Measurements from ENCODE around the gene SSTR3. TPM values are rescaled to one million over a fixed set of nuclear protein-coding genes. Genes with fewer than 3 reads are reported as not detected.

SSTR3 gene
- total RNA-seq, 1 donor from 2014 or later = 2.4 TPM

DNA sequence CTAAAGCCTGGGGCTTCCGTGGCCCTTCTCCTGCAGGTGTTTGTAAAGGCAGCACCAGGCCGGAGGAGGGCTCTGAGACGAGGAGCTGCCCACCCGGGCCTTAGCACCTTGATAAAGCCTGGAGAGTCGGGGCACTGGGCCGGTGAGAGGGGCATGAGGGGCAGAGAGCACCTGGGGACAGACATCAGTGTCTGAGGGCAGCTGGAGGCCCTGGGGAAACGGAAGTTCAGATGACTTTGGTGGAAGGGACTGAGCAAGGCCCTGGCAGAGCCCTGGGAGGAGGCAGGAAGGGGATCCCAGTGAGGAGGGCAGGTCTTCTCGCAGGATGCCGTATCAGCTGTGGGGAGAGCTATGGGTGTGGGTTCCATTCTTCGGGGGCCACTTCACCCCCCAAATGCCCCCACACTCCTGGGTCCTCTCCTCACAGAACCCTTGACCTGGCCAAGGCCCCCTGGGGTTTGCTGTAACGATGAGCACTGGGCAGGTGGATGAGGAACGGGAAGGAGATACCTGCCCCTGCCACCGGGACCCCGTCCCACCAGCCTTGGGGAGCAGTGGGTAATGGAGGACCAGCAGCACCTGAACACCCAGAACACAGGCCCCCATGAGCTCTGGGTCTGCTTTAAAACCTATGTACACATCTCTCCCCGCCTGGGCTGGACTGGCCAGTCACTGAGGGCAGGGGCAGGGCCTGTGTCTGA lies 31.6 kb downstream of the SSTR3 start:
- Mint-ChIP-seq H3K36me3 (peaks cover 4% of the 10 kb centered on the region), H3K9me3 (no peaks in the 10 kb centered on the region), H3K27ac (no peak overlapping the region), H3K4me3 (no peak overlapping the region), H3K4me1 (ENCODE audit: unreplicated experiment) (peaks cover 26% of the 10 kb centered on the region), H3K27me3 (peaks cover 8% of the 10 kb centered on the region)
- no peak for DNase-seq (ENCODE audit: extremely low spot score, unreplicated experiment)
- TF ChIP-seq, protein P1, sequence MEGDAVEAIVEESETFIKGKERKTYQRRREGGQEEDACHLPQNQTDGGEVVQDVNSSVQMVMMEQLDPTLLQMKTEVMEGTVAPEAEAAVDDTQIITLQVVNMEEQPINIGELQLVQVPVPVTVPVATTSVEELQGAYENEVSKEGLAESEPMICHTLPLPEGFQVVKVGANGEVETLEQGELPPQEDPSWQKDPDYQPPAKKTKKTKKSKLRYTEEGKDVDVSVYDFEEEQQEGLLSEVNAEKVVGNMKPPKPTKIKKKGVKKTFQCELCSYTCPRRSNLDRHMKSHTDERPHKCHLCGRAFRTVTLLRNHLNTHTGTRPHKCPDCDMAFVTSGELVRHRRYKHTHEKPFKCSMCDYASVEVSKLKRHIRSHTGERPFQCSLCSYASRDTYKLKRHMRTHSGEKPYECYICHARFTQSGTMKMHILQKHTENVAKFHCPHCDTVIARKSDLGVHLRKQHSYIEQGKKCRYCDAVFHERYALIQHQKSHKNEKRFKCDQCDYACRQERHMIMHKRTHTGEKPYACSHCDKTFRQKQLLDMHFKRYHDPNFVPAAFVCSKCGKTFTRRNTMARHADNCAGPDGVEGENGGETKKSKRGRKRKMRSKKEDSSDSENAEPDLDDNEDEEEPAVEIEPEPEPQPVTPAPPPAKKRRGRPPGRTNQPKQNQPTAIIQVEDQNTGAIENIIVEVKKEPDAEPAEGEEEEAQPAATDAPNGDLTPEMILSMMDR (conservative IDR thresholded peaks at IDR 0.05) = no peak

DNA sequence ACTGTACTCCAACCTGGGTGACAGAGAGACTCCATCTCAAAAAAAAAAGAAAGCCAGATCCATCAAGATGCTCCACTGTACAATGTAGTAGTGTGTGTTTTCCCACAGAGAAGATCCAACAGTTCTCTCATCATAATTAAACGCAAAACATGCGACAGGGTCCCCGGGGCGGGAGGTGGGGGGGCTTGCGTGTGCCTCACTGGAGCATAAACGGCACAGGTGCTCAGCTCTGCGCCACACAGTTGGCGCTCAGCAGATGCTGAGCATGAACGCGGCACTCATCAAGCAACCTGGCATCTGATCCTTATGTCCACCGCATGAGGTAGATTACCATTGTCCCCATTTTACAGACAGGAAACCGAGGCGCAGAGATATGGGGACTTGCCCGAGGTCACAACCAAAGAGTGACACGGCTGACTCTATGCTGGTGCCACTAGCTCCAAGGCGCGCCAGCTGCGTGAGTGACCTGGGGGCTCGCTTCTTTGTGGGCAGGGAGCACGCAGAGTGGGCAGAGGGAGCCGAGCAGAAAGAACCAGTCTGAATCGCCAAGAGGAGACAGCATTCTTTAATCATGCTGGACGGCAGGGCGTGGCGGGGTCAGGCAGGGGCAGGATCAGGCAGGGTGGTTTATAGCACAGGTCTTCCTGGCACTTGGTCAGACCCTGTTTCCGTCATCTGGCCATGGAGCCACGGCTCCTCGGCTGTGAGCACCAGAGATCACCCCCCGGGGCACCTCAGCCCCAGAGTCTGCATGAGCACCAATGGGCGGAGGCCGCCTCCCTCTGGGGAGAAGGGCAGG lies 32.5 kb downstream of the SSTR3 start:
- TF ChIP-seq, protein P1 (conservative IDR thresholded peaks at IDR 0.05) = no peak
- H3K27ac Mint-ChIP-seq = no peak overlapping the region
- peaks cover 11% of the 10 kb centered on the region for H3K27me3 Mint-ChIP-seq
- peaks cover 26% of the 10 kb centered on the region for H3K4me1 Mint-ChIP-seq (ENCODE audit: unreplicated experiment)
- H3K9me3 Mint-ChIP-seq = no peaks in the 10 kb centered on the region
- no peak for DNase-seq (ENCODE audit: extremely low spot score, unreplicated experiment)
- H3K36me3 Mint-ChIP-seq = peaks cover 4% of the 10 kb centered on the region
- H3K4me3 Mint-ChIP-seq = no peak overlapping the region

DNA sequence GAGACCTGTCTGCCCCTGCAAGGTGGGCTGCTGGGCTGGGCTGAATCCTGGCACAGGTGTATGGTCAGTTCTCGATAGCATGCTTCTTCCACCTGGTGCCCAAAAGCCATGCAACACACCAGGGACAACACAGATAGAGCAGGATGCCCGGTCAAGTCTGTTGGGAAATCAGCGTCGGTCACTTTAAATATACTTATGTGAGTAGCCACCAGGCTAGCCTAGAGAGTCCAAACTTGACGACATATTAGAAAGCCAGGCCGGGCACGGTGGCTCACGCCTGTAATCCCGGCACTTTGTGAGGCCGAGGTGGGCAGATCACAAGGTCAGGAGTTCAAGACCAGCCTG lies 33.2 kb downstream of the SSTR3 start:
- Mint-ChIP-seq H3K4me1 (ENCODE audit: unreplicated experiment) (peaks cover 26% of the 10 kb centered on the region), H3K4me3 (no peak overlapping the region), H3K27ac (no peak overlapping the region), H3K27me3 (peaks cover 17% of the 10 kb centered on the region), H3K36me3 (peaks cover 4% of the 10 kb centered on the region), H3K9me3 (no peaks in the 10 kb centered on the region)
- no peak for DNase-seq (ENCODE audit: extremely low spot score, unreplicated experiment)
- TF ChIP-seq, protein P1 (conservative IDR thresholded peaks at IDR 0.05) = no peak

DNA sequence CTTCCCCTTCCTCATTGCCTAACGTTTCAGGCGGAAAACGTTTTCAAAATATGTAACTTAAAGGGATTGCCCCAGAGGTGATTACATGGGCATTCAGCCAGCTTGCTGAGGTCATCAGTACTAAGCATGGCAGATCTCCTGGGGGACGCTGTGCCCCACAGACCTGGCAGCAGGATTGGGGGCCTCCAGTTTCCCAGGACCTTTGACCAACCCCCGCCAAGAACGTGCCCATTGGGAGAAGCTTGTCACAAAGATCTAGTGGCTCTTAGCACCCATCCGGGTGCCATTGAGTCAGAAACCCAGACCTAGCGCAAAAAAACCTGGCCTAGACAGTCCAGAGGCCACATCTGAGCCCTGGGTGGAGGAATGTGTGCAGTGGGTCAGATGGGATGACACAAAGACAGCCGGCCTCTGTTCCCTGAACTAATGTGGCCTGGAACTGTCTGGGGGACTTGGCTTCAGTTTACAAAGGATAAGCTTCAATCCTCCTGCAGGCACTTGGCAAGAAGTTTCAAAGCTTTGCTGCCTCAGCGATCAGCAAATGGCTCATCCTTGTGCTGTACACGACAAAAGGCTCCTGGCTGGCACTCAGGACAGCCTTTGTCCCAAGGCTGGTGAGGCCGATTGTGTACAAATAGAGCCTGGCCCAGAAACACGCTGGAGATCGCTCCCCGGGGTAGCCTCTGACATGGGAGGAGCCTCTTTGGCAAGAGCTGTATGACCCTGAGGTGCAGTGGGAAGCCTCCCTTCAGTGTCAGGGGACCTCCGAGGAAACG lies 33.7 kb downstream of the SSTR3 start:
- peaks cover 26% of the 10 kb centered on the region for H3K4me1 Mint-ChIP-seq (ENCODE audit: unreplicated experiment)
- H3K27ac Mint-ChIP-seq = peak overlapping the region; percentile 46
- no peak for DNase-seq (ENCODE audit: extremely low spot score, unreplicated experiment)
- H3K9me3 Mint-ChIP-seq = no peaks in the 10 kb centered on the region
- H3K27me3 Mint-ChIP-seq = peaks cover 17% of the 10 kb centered on the region
- no peak overlapping the region for H3K4me3 Mint-ChIP-seq
- TF ChIP-seq, protein P1 (conservative IDR thresholded peaks at IDR 0.05) = no peak
- peaks cover 4% of the 10 kb centered on the region for H3K36me3 Mint-ChIP-seq

DNA sequence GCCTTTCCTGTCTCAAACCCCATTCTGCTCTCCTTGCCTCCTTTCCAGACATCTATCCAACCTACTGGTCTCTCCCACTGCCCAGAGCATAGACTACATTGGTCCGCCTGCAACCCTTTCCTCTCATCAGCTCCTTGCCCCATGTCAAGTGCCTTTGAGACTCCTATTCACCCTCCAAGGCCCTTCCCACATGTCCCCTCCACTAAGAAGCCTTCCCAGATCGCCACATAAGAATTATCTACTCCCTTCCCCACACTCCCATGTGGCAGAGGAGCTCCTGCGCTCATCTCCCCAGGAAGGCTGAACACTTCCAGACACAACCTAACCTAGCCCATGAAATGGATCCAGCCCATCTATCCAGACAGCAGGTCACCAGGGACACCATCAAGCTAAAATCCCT lies 34.5 kb downstream of the SSTR3 start:
- H3K36me3 Mint-ChIP-seq = peaks cover 4% of the 10 kb centered on the region
- H3K4me1 Mint-ChIP-seq (ENCODE audit: unreplicated experiment) = peaks cover 26% of the 10 kb centered on the region
- H3K4me3 Mint-ChIP-seq = no peak overlapping the region
- TF ChIP-seq, protein P1 (conservative IDR thresholded peaks at IDR 0.05) = no peak
- peaks cover 17% of the 10 kb centered on the region for H3K27me3 Mint-ChIP-seq
- no peaks in the 10 kb centered on the region for H3K9me3 Mint-ChIP-seq
- peak overlapping the region; percentile 46 for H3K27ac Mint-ChIP-seq
- DNase-seq (ENCODE audit: extremely low spot score, unreplicated experiment) = no peak
